Right cardiac atrium (tissue), 5 donors: Measurements from ENCODE around the gene WWTR1. TPM values are rescaled to one million over a fixed set of nuclear protein-coding genes. Genes with fewer than 3 reads are reported as not detected.

ENCODE experiments used
- ATAC-seq, 2 donors: fragments of 200-7000 bp; cut with Tn5 transposase; one replicate each; pipeline versions ENCODE4 v1.8.0 to v1.9.1; 2020; ENCODE audit warnings: moderate library complexity in 2 of 2, mild to moderate bottlenecking in 1 of 2
- DNase-seq, 3 donors: peaks; one replicate each; pipeline ENCODE4 v3.0.0-alpha.2; 2020
- H3K27ac ChIP-seq: one replicate; pipeline ENCODE4 v1.5.1; 2013; ENCODE audit warnings: mild to moderate bottlenecking, low read length, control low read depth, moderate library complexity
- H3K27me3 ChIP-seq: one replicate; pipeline ENCODE4 v1.6.1; 2013; ENCODE audit not compliant: control insufficient read depth, insufficient read depth
- H3K4me1 ChIP-seq: one replicate; pipeline ENCODE4 v1.6.1; 2013; ENCODE audit warnings: low read length; ENCODE audit not compliant: control insufficient read depth, insufficient read depth
- H3K4me3 ChIP-seq: one replicate; pipeline ENCODE4 v1.5.1; 2013; ENCODE audit warnings: low read length, control low read depth
- H3K9me3 ChIP-seq: one replicate; pipeline ENCODE4 v1.6.1; 2013; ENCODE audit warnings: low read length; ENCODE audit not compliant: control insufficient read depth
- WGBS: extraction: QIAGEN DNeasy Blood & Tissue Kit; methylation state at CpG from one replicate; pipeline ENCODE4 v1.1.7; 2013; 5-methylcytosine and 5-hydroxymethylcytosine counted together
- intact Hi-C, 4 donors: fragments of 100-400 bp; cut with DNase I; formaldehyde crosslinking; loops; one replicate each; pipeline versions ENCODE4 v1.11.0 to v1.14.0; 2022 to 2023
- polyA plus RNA-seq: library from polyadenylated mRNA; stranded (reverse); fragments of 200-250 nt; gene quantifications from one replicate; pipeline ENCODE4 v1.2.3, GENCODE V29; 2013
- total RNA-seq, 4 donors: library from RNA; stranded (reverse); fragmentation: NEBNext Ultra II Directional; extraction: Animal tissue kit (Norgen Biotek cat#: 25700); gene quantifications; one replicate each; pipeline ENCODE4 v1.2.1, GENCODE V29; 2021
- donor health status: healthy with polysubstance abuse.
- donor health status: DM: no; HTN: yes; CAD: no.
- donor health status: DM: no; HTN: no; CAD: no.
- donor health status: DM: no; HTN: yes; CAD: no; lungs with severe emphysema.
- donor health status: DM: yes; HTN: yes; CAD: no.

Gene WWTR1
- total and polyA plus RNA-seq, 5 donors = 23.0 to 99.2 (median 51.1) TPM

DNA sequence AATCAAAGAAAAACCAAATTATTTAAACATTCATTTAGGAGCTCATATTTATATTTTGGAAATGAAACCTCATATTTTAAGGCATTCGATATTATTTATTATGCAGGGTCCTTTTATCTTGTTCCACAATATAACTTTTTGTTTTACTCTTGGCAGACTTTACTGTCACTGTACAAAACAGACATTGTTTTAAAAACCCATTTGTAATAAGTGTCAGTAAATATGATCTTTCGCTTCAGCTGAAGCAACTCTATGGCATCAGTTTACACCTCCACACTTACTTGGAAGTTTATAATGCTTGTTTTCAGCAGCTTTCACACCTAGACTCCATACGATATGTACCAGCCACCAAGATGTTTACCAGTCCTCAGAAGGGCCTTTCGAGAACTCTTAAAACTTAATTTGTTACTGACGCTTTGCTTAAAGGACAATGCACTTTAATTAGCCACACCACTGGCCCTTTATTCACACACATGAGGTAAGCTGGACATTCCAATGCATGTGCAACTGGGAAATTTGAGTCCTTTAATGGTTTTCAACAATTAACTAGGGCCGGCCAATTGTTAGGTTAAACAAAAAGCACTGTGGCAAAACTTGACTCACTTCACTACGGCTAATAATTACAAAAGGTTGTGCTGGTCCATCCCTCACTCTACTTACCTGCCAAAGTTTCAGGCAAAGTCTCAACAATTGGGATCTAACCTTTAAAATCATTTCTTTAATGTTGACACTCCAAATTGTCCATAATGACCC lies 16.7 kb downstream of the WWTR1 start:
- no peaks in the 10 kb centered on the region for H3K27me3 ChIP-seq
- WGBS = 52% methylated on average over 7 of the region's 7 CpGs
- H3K27ac ChIP-seq = no peak overlapping the region
- intact Hi-C loops = no loop called here
- no peak overlapping the region for H3K4me3 ChIP-seq
- no peak for DNase-seq
- no peak for ATAC-seq
- H3K9me3 ChIP-seq = no peaks in the 10 kb centered on the region
- peaks cover 3% of the 10 kb centered on the region for H3K4me1 ChIP-seq

DNA sequence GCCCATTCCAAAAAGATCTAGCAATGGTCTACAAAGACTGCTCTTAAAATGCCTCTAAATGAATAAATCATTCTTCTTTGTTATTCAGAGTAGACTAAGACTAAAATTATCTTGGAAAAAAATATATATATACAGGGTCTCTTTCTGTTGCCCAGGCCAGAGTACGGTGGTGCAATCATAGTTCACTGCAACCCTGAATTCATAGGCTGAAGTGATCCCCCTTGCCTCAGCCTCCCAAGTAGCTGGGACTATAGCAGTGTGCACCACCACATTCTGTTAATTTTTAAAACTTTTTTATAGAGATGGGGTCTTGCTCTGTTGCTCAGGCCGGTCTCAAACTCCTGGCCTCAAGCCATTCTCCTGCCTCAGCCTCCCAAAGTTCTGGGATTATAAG lies 18.7 kb downstream of the WWTR1 start:
- ATAC-seq = no peak
- no peak for DNase-seq
- intact Hi-C loops = no loop called here
- Histone ChIP-seq H3K4me1 (peaks cover 8% of the 10 kb centered on the region), H3K27me3 (no peaks in the 10 kb centered on the region), H3K4me3 (peak overlapping the region; percentile 19), H3K9me3 (no peaks in the 10 kb centered on the region), H3K27ac (no peak overlapping the region)
- WGBS = 70% methylated on average over 2 of the region's 2 CpGs

DNA sequence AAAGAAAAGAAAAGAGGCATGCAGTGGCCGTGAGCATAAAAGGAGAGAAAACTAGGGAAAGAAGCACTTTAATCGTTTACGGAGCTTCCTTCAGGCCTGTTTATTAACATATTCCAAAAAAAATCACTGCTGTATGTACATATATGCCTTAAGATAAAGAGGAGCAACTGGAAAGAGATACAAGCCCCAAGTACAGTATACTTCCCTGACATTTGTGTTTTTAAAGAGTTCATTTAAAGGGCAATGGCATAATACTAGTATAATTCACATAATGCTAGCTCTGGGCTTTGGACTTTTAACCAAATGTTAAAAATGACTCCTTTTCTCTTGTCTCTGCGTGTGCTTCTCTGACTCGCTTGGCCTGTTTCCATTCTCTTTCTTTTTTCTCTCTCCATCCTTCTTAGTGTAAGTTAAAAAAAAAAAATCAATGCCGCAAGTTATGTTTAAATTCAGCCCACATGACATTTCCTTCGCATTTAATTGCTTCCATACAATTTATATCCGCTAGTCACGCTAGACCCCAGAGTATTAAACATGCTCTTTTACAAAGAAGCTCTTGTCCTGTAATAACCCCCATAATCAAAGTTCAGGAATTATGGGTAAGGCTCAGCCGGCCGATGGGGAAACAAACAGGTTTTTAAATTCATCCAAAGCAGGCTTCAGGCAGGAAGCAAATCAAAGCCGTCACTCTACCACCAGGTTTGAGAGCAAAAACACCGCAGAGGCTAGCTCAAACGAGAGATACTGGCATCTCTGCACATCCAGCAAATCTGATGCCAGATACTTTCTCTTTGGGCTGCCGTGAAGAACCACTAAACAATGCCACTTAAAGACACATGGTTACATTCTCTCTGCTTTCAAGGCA lies 19.4 kb downstream of the WWTR1 start:
- DNase-seq (no peak), ATAC-seq (peak; percentile 21 to 22)
- WGBS = 32% methylated on average over 15 of the region's 15 CpGs
- Histone ChIP-seq H3K27ac (no peak overlapping the region), H3K4me1 (peaks cover 11% of the 10 kb centered on the region), H3K27me3 (no peaks in the 10 kb centered on the region), H3K9me3 (no peaks in the 10 kb centered on the region), H3K4me3 (peak overlapping the region; percentile 19)
- intact Hi-C loops = no loop called here

DNA sequence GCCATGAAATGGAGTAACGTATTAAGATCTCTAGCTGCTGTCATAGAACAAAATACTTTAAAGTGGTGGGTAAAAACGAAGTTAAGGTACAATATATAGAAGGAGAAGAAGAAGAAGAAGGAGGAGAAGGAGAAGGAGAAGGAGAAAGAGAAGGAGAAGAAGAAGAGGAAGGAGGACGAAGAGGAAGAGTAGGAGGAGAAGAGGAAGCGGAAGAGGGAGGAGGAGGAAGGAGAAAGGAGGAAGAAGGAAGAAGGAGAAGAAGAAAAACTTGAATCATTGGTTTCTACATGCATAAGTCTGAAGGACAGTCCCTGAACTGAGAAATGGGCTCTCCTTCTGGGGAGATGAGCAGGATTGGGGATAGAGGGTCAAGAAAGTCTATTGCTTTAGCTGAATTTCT lies 22.4 kb downstream of the WWTR1 start:
- H3K4me3 ChIP-seq = no peak overlapping the region
- no peaks in the 10 kb centered on the region for H3K27me3 ChIP-seq
- DNase-seq (no peak), ATAC-seq (no peak)
- 81% methylated on average over 4 of the region's 4 CpGs for WGBS
- no peaks in the 10 kb centered on the region for H3K9me3 ChIP-seq
- intact Hi-C loops = no loop called here
- peaks cover 12% of the 10 kb centered on the region for H3K4me1 ChIP-seq
- no peak overlapping the region for H3K27ac ChIP-seq

DNA sequence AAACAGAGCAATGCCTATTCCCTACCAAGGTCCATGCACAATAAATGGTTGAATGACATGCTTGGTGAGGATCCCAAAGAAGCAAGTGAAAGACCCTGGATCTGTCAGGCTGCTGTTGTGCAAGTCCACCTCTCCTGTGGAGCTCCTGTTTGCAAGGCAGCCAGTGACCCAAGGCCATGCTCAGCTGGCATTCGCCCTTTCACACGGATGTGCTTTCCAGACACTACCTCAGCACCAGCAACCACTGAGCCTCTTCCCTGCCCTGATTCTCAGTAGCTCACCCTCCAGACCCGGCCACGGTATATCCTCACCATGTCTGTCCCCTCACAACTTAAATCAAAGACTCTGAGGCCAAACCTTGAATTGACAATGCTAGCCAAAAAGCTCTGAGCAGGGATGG lies 23.3 kb downstream of the WWTR1 start:
- ATAC-seq (peak; percentile 22 to 31), DNase-seq (no peak)
- intact Hi-C loops = no loop called here
- peaks cover 12% of the 10 kb centered on the region for H3K4me1 ChIP-seq
- H3K27me3 ChIP-seq = no peaks in the 10 kb centered on the region
- H3K4me3 ChIP-seq = no peak overlapping the region
- no peaks in the 10 kb centered on the region for H3K9me3 ChIP-seq
- H3K27ac ChIP-seq = no peak overlapping the region
- 74% methylated on average over 4 of the region's 4 CpGs for WGBS

DNA sequence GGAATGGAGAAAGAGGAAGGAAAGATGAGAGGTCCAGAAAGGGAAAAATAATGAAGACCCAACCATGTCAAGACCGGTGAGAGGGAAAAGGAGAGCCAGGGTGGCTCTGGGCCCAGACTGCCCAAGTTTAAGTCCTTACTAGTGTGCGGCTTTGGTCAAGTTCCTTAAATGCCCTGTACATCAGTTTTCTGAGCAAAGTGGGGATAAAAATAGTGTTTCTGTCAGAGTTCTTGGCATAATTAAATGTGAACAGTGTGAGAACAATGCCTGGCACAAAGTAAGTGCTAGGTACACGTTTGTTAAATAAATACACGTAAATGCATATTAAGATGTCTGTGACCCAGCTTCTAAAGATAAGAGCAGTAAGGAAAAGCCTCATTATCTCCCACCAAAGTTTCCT lies 23.8 kb downstream of the WWTR1 start:
- Histone ChIP-seq H3K4me3 (no peak overlapping the region), H3K4me1 (peaks cover 12% of the 10 kb centered on the region), H3K27ac (no peak overlapping the region), H3K9me3 (no peaks in the 10 kb centered on the region), H3K27me3 (no peaks in the 10 kb centered on the region)
- ATAC-seq = peak; percentile 21 to 29
- 43% methylated on average over 4 of the region's 4 CpGs for WGBS
- no peak for DNase-seq
- intact Hi-C loops = no loop called here

DNA sequence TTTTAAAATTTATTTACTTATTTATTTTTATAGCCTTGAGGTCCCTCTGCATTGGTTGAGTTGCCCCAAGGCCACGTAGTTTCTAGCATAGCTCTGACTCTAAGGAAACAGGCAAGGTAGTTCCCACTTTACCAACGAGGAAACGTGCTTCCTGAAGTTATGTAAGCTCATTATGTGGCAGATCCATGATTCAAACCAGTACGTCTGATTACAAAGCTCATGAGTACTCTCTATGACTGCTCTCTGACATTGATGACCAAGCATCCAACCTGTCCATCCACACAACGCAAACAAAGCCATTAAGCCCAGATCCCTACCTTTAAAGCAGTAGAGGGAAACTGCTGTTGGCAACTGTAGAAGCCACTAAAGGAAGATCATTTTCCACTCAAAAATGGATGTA lies 25.6 kb downstream of the WWTR1 start:
- intact Hi-C loops = no loop called here
- WGBS = 80% methylated on average over 5 of the region's 5 CpGs
- H3K4me3 ChIP-seq = no peak overlapping the region
- DNase-seq (no peak), ATAC-seq (no peak)
- H3K27me3 ChIP-seq = no peaks in the 10 kb centered on the region
- no peak overlapping the region for H3K27ac ChIP-seq
- H3K9me3 ChIP-seq = no peaks in the 10 kb centered on the region
- H3K4me1 ChIP-seq = peaks cover 12% of the 10 kb centered on the region

DNA sequence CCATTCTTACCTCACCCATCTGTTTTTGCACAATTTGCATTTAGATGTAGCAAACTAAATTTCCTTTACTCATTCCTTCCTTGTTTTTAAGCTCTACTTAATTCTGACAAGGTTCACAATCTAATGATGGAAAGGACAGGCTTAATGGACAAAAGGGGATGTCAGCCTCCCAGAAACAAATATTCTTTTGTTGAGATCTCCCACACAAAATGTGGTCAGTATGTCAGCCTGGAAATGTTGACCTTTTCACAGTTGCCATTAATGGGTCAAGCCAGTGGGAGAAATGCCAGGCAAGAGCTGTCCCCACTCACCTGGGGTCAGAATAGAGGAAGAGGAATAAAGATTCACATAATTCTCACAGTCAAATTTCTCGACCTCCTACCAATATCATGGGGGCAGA lies 27.0 kb downstream of the WWTR1 start:
- Histone ChIP-seq H3K27me3 (no peaks in the 10 kb centered on the region), H3K9me3 (no peaks in the 10 kb centered on the region), H3K4me3 (no peak overlapping the region), H3K27ac (no peak overlapping the region), H3K4me1 (peaks cover 13% of the 10 kb centered on the region)
- 65% methylated on average over 1 of the region's 1 CpG for WGBS
- intact Hi-C loops = no loop called here
- DNase-seq = no peak
- no peak for ATAC-seq

DNA sequence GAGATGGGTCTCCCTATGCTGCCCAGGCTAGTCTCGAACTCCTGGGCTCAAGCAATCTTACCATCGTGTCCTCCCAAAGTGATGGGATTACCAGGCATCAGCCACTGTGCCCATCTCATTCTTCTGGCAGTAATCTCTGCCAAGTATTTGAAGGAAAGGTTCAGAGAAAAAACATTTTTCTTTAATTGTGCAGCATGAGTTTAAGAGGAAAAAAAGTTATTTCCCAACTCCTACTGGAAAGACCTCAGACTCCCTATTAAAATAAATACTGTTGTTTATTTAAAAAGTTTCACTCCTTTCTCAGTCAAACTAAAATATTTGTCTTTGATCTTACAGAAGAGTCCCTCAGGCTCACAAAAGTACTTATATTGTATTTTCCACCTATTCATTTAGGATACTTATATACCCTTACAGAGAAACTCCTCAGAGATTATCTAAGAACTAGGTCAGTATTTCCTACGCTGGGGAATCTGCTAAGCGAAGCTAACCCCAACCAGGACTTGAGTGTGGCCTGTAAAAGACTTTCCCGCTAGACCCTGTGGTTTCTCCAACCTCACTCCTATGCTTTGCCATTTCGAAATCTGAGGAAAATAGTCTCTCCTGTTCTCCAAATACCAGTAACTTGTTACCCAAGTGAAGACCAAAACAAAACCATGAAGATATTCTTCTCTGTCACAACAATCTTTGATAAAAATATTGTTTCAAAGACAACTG lies 28.7 kb downstream of the WWTR1 start:
- H3K27me3 ChIP-seq = no peaks in the 10 kb centered on the region
- peaks cover 11% of the 10 kb centered on the region for H3K4me1 ChIP-seq
- intact Hi-C loops = no loop called here
- no peak for ATAC-seq
- 79% methylated on average over 6 of the region's 6 CpGs for WGBS
- no peaks in the 10 kb centered on the region for H3K9me3 ChIP-seq
- no peak for DNase-seq
- no peak overlapping the region for H3K27ac ChIP-seq
- no peak overlapping the region for H3K4me3 ChIP-seq

DNA sequence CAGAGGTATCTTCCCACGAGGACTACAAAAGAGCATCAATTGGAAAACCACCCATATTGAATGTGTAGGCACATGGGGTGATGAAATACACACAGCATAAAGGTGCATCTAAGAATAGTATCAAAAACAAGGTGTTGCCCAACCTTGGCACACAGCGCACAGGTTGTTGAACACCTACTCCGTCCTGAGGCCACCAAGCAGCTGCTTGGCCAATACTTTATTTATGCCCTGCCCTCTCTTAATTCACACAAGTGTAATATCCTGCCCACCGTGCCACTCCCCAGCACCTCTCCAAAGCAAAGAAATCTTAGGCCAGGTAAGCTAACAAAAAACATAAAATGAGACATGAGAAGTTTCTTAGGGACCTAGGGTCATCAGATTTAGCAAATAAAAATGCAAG lies 31.2 kb downstream of the WWTR1 start:
- intact Hi-C loops = no loop called here
- 88% methylated on average over 4 of the region's 4 CpGs for WGBS
- DNase-seq (no peak), ATAC-seq (no peak)
- Histone ChIP-seq H3K9me3 (no peaks in the 10 kb centered on the region), H3K4me1 (peaks cover 9% of the 10 kb centered on the region), H3K4me3 (no peak overlapping the region), H3K27ac (no peak overlapping the region), H3K27me3 (no peaks in the 10 kb centered on the region)

DNA sequence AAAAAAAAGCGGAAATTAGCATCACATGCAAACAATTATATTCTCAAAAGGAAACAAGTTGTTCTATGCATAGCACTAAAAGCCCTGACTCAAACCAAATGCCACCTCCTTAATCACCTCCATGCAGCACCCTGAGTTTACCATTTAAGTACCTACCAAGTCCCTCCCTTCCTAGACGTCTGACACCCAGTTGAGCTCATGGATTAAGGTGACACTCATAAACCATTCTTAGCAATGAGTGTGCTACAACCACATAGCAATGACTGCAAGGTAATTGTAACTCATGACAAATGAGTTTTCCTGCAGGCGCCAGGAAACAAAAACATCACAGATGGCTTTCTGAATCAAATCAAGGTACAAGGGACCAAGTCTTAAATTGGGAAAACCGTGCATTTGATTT lies 32.0 kb downstream of the WWTR1 start:
- H3K27me3 ChIP-seq = no peaks in the 10 kb centered on the region
- peak in 1 of 2 donors; percentile 26 for ATAC-seq
- H3K9me3 ChIP-seq = no peaks in the 10 kb centered on the region
- no peak overlapping the region for H3K4me3 ChIP-seq
- intact Hi-C loops = no loop called here
- WGBS = 63% methylated on average over 4 of the region's 4 CpGs
- H3K27ac ChIP-seq = no peak overlapping the region
- peaks cover 9% of the 10 kb centered on the region for H3K4me1 ChIP-seq
- DNase-seq = no peak
